ENCODE measurements around the gene TTLL8.

DNA sequence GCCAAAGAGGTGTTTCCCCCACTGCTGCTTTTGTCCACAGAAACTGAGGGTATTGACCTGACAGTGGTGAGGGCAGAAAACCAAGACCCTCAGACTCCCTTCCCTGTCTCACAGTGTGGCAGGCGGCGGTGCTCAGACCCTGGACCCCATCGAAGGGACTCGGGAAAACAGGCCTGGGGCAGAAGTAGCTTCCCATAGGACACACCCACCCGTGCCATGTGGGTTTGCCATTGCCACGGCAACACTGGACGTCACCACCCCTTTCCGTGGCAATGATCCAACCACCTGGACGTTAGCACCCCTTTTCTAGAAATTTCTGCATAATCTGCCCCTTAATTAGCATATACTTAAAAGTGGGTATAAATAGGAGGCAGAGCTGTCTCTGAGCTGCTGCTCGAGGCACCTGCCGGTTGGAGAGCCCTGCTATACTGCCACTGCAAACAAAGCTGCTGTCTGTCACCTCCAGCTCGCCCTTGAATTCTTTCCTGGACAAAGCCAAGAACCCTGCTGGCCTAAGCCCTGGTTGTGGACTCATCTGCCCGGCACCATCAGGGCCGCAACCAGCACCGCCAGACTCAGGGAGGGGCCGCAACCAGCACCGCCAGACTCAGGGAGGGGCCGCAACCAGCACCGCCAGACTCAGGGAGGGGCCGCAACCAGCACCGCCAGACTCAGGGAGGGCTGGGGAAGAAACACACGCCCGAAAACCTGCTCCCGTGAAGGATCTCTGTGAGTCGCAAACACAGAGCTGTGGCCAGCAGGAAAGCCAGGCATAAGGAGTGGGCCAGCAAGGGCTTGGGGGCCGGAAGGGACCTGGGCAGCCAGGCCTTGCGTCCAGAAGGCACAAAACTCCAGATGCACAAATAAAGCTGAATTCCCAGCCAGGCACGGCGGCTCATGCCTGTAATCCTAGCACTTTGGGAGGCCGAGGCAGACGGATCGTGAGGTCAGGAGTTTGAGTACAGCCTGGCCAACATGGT lies 16.7 kb upstream of the TTLL8 start:
- no peak for TF ChIP-seq ZNF384 (IDR thresholded peaks at IDR 0.05)
- TF ChIP-seq, protein P1, sequence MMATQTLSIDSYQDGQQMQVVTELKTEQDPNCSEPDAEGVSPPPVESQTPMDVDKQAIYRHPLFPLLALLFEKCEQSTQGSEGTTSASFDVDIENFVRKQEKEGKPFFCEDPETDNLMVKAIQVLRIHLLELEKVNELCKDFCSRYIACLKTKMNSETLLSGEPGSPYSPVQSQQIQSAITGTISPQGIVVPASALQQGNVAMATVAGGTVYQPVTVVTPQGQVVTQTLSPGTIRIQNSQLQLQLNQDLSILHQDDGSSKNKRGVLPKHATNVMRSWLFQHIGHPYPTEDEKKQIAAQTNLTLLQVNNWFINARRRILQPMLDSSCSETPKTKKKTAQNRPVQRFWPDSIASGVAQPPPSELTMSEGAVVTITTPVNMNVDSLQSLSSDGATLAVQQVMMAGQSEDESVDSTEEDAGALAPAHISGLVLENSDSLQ (IDR thresholded peaks at IDR 0.05): no peak
- TF ChIP-seq FOXA1 (IDR thresholded peaks at IDR 0.05): no peak
- TF ChIP-seq SUZ12 (IDR thresholded peaks at IDR 0.05): no peak
- TF ChIP-seq SP1 (IDR thresholded peaks at IDR 0.05): no peak
- no peak for TF ChIP-seq ARNT (IDR thresholded peaks at IDR 0.05)
- no peak for TF ChIP-seq FOXM1 (IDR thresholded peaks at IDR 0.05; ENCODE audit: borderline replicate concordance)
